ENCODE data around the gene MAPKAPK2. TPM values are rescaled to one million over a fixed set of nuclear protein-coding genes. Genes with fewer than 3 reads are reported as not detected.
A peak's percentile ranks its signal among the peaks of the same experiment; 100 is the strongest.

The MAPKAPK2 gene
- total RNA-seq, 2 donors from 2014 or later: 27.1 to 67.0 TPM

DNA sequence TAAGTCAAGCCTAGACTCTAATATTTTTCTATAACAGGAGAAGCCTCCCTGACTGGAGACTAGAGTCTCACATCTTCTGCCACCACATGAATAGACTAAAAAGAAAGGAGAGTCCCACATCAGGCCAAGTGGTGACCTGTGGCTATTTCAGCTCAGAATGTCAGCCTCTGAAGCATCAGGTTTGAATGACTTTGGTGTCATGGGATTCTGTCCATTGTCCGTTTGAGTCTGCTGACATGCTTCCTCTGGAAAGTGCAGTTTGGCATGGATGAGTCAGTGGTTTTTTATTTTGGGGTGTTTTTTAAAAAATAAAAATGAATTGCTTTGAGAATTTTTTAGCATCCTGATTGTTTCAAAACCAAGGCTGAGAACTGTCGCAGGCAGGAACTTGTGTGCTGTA, 29.9 kb upstream of the MAPKAPK2 start:
- intact Hi-C loops (cut with DNase I): no loop called here
- Histone ChIP-seq H3K27ac (no peak overlapping the region), H3K4me3 (no peak overlapping the region), H3K27me3 (replicated peaks; ENCODE audit: insufficient read depth) (no peaks in the 10 kb centered on the region), H3K4me1 (replicated peaks) (no peaks in the 10 kb centered on the region), H3K9me3 (no peaks in the 10 kb centered on the region), H3K36me3 (no peaks in the 10 kb centered on the region)
- TF ChIP-seq CTCF (IDR thresholded peaks at IDR 0.05) (no peak), POLR2A (IDR thresholded peaks at IDR 0.05) (no peak), POLR2AphosphoS5 (IDR thresholded peaks at IDR 0.05) (no peak)
- no peak for DNase-seq (ENCODE audit: low spot score)
- WGBS: 81% methylated on average over 2 of the region's 2 CpGs

DNA sequence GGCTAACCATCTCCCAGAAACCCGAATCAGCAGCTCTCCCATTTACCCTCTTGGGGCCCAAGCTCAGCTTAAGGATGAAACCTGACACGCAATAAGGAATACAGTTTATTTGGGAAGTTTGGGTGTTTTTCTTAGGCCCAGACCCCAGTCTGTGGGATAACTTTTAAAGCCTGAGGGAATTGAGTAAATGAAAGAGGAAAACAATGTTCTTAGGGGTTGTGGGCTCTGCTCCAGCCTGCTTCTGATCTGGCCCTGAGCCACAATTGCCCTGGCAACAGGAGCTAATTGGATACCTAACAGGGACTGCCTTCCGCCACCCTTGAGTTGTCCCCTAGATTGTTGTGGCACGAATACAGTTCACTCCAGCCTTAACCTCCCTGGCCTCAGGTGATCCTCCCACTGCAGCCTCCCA, 29.2 kb upstream of the MAPKAPK2 start:
- intact Hi-C loops (cut with DNase I): no loop called here
- Histone ChIP-seq H3K4me1 (replicated peaks) (no peaks in the 10 kb centered on the region), H3K36me3 (no peaks in the 10 kb centered on the region), H3K9me3 (no peaks in the 10 kb centered on the region), H3K27ac (no peak overlapping the region), H3K4me3 (no peak overlapping the region), H3K27me3 (replicated peaks; ENCODE audit: insufficient read depth) (no peaks in the 10 kb centered on the region)
- 49% methylated on average over 4 of the region's 4 CpGs for WGBS
- no peak for TF ChIP-seq POLR2AphosphoS5 (IDR thresholded peaks at IDR 0.05)
- no peak for TF ChIP-seq POLR2A (IDR thresholded peaks at IDR 0.05)
- no peak for TF ChIP-seq CTCF (IDR thresholded peaks at IDR 0.05)
- no peak for DNase-seq (ENCODE audit: low spot score)

GRCh38 chr1:206656936-206657335, 27.8 kb upstream of the MAPKAPK2 start:
- DNase-seq (ENCODE audit: low spot score): no peak
- Histone ChIP-seq H3K9me3 (no peaks in the 10 kb centered on the region), H3K36me3 (no peaks in the 10 kb centered on the region), H3K27ac (no peak overlapping the region), H3K4me3 (no peak overlapping the region), H3K27me3 (replicated peaks; ENCODE audit: insufficient read depth) (no peaks in the 10 kb centered on the region), H3K4me1 (replicated peaks) (no peaks in the 10 kb centered on the region)
- WGBS: 96% methylated on average over 3 of the region's 3 CpGs
- TF ChIP-seq POLR2AphosphoS5 (IDR thresholded peaks at IDR 0.05) (no peak), CTCF (IDR thresholded peaks at IDR 0.05) (no peak), POLR2A (IDR thresholded peaks at IDR 0.05) (no peak)
- intact Hi-C loops (cut with DNase I): no loop called here

DNA sequence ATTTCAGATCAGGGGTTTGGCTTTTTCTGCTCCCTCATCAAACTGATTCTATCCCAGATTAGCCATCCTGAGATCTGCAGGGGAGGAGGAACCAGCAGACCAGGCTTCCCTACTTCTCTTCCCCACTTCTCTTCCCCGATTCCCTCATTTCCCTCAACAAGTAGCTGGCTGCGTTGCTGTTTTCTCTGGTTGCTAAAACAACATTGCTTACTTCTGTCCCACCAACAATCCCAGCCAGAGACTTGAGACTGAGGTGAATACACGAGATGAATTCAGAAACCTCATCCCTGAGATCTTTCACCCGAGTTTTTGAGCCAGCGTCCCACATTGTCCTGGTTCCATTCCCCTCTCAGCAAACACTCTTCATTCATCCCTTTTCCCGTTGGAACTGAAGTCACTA, 27.0 kb upstream of the MAPKAPK2 start:
- TF ChIP-seq POLR2A (IDR thresholded peaks at IDR 0.05) (no peak), POLR2AphosphoS5 (IDR thresholded peaks at IDR 0.05) (no peak), CTCF (IDR thresholded peaks at IDR 0.05) (no peak)

DNA sequence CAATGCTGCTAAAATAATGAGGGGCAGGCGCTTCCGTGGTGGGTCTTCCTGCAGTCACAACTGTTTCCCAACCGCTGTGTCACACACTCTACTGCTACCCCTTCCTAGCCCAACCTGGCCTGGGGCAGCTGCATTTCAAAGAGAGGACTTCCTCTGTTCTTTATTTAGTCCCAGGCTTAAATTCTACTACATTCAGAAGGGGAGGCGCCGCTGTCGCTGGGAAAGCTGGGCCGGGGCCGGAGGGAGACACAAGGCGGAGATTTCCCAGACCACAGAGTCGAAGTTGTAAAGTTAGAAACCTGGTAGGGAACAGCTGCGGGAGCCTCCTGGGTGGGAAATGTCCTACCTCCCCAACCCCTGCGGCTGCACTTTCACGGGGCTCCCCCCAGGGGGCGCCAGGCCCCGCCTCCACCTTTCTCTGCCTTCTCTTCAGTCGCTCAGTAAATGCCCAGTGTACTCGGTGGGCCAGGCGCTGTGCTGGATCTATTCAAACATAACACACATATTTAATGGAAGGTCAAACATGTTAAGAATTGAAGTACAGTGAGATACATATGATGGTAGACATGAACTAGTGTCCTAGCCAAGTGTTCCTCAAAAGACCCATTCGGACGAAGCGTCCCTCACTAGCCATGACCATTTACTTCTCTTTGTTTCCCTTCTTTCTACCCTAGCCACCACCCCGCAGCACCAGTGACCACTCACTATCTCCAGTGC, 26.3 kb upstream of the MAPKAPK2 start:
- Histone ChIP-seq H3K4me1 (replicated peaks) (no peaks in the 10 kb centered on the region), H3K36me3 (no peaks in the 10 kb centered on the region), H3K4me3 (no peak overlapping the region), H3K9me3 (no peaks in the 10 kb centered on the region), H3K27ac (no peak overlapping the region), H3K27me3 (replicated peaks; ENCODE audit: insufficient read depth) (no peaks in the 10 kb centered on the region)
- no peak for DNase-seq (ENCODE audit: low spot score)
- WGBS: 42% methylated on average over 22 of the region's 22 CpGs
- intact Hi-C loops (cut with DNase I): no loop called here
- TF ChIP-seq CTCF (IDR thresholded peaks at IDR 0.05): peak in 1 of 4 experiments; percentile 6
- TF ChIP-seq POLR2A (IDR thresholded peaks at IDR 0.05): no peak
- no peak for TF ChIP-seq POLR2AphosphoS5 (IDR thresholded peaks at IDR 0.05)

More for the DNA sequence above, 27.0 kb upstream of the MAPKAPK2 start:
- Histone ChIP-seq H3K9me3 (no peaks in the 10 kb centered on the region), H3K4me3 (no peak overlapping the region), H3K27me3 (replicated peaks; ENCODE audit: insufficient read depth) (no peaks in the 10 kb centered on the region), H3K36me3 (no peaks in the 10 kb centered on the region), H3K4me1 (replicated peaks) (no peaks in the 10 kb centered on the region), H3K27ac (no peak overlapping the region)
- WGBS: 60% methylated on average over 6 of the region's 6 CpGs
- intact Hi-C loops (cut with DNase I): no loop called here
- DNase-seq (ENCODE audit: low spot score): no peak
